ENCODE results near the gene XRCC6.
"Not testable (repeated sequence)": the region's sequence is repeated elsewhere in the genome, so short reads cannot be mapped to it uniquely, and the experiment has no call there.

XRCC6 gene

GRCh38 chr22:41621099-41621910, at the start of gene XRCC6:
Gene XRCC6 (plus strand): TSS chr22:41621295. CDS start chr22:41622005, 710 bp downstream.
- DNase-seq = peak; percentile 92

- DNase-seq = no peak
Measured at GRCh38 chr22:41571786-41572185, 49.3 kb upstream of the XRCC6 start.

GRCh38 chr22:41572305-41572704, 48.8 kb upstream of the XRCC6 start:
- not testable (repeated sequence) for DNase-seq

- DNase-seq = no peak
Measured at GRCh38 chr22:41573677-41574076, 47.4 kb upstream of the XRCC6 start.

- no peak for DNase-seq
Measured at GRCh38 chr22:41574847-41575381, 46.2 kb upstream of the XRCC6 start.

GRCh38 chr22:41575533-41575932, 45.6 kb upstream of the XRCC6 start:
- no peak for DNase-seq

GRCh38 chr22:41576877-41577276, 44.2 kb upstream of the XRCC6 start:
- DNase-seq = no peak

- no peak for DNase-seq
Measured at GRCh38 chr22:41578114-41578513, 43.0 kb upstream of the XRCC6 start.

- no peak for DNase-seq
Measured at GRCh38 chr22:41578818-41579217, 42.3 kb upstream of the XRCC6 start.

- DNase-seq = no peak
Measured at GRCh38 chr22:41579297-41579996, 41.6 kb upstream of the XRCC6 start.

- no peak for DNase-seq
Measured at GRCh38 chr22:41579997-41580355, 41.1 kb upstream of the XRCC6 start.

- no peak for DNase-seq
Measured at GRCh38 chr22:41582694-41583093, 38.4 kb upstream of the XRCC6 start.

- DNase-seq = no peak
Measured at GRCh38 chr22:41584881-41585280, 36.2 kb upstream of the XRCC6 start.

- DNase-seq = no peak
Measured at GRCh38 chr22:41585898-41586297, 35.2 kb upstream of the XRCC6 start.

GRCh38 chr22:41587347-41587723, 33.8 kb upstream of the XRCC6 start:
- DNase-seq = no peak

- peak; percentile 96 for DNase-seq
Measured at GRCh38 chr22:41589391-41590241, 31.5 kb upstream of the XRCC6 start, which contains the start of gene PMM1. Gene PMM1 (minus strand): TSS chr22:41589840. CDS start chr22:41589805, 35 bp downstream.

- DNase-seq = not testable (repeated sequence)
Measured at GRCh38 chr22:41593336-41593960, 27.6 kb upstream of the XRCC6 start.

GRCh38 chr22:41595703-41596102, 25.4 kb upstream of the XRCC6 start:
- DNase-seq = no peak

GRCh38 chr22:41596776-41597634, 24.1 kb upstream of the XRCC6 start:
- no peak for DNase-seq

- no peak for DNase-seq
Measured at GRCh38 chr22:41597635-41597953, 23.5 kb upstream of the XRCC6 start.

GRCh38 chr22:41598081-41598480, 23.0 kb upstream of the XRCC6 start:
- DNase-seq = no peak
